ENCODE data around the gene ZNF469.

Gene ZNF469

GRCh38 chr16:88429387-88430184 lies 46.8 kb downstream of the ZNF469 start:
- no peak for DNase-seq

GRCh38 chr16:88430185-88430523 lies 47.4 kb downstream of the ZNF469 start:
- DNase-seq = no peak

- DNase-seq = no peak
These were observed 48.0 kb downstream of the ZNF469 start for GRCh38 chr16:88430524-88431446.

GRCh38 chr16:88431651-88432050 lies 48.9 kb downstream of the ZNF469 start:
- DNase-seq = no peak

- DNase-seq = no peak
These were observed 49.4 kb downstream of the ZNF469 start for GRCh38 chr16:88432174-88432573.
